ENCODE results near the gene BAG1.

DNA sequence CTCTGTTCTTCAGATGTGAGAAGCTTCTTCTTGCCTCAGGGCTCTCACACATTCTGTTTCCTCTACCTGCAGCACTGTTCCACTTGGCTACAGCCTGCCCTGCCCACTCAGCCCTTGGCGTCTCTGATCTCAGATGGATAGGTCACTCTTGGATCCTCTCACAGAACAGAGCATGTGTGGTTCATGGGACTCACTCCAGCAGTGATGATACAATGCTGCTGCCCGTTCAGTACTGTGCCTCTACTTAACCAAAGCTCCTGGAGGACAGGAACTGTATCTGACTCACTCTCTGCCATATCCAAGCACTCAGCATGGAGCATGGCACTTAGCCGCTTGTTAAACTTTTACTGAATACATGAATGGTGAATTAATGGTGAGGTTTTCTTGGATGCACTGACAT, 27.9 kb downstream of the BAG1 start:
- TF ChIP-seq, protein P1, sequence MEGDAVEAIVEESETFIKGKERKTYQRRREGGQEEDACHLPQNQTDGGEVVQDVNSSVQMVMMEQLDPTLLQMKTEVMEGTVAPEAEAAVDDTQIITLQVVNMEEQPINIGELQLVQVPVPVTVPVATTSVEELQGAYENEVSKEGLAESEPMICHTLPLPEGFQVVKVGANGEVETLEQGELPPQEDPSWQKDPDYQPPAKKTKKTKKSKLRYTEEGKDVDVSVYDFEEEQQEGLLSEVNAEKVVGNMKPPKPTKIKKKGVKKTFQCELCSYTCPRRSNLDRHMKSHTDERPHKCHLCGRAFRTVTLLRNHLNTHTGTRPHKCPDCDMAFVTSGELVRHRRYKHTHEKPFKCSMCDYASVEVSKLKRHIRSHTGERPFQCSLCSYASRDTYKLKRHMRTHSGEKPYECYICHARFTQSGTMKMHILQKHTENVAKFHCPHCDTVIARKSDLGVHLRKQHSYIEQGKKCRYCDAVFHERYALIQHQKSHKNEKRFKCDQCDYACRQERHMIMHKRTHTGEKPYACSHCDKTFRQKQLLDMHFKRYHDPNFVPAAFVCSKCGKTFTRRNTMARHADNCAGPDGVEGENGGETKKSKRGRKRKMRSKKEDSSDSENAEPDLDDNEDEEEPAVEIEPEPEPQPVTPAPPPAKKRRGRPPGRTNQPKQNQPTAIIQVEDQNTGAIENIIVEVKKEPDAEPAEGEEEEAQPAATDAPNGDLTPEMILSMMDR (IDR thresholded peaks at IDR 0.05; ENCODE audit: low read depth, low read length, missing input control) = no peak
- no peak for TF ChIP-seq SP1 (IDR thresholded peaks at IDR 0.05)
- no peak for TF ChIP-seq GABPA (IDR thresholded peaks at IDR 0.05 in 1 of 2, conservative IDR thresholded peaks at IDR 0.05 in 1 of 2)
- no peak for TF ChIP-seq TAF1 (conservative IDR thresholded peaks at IDR 0.05)
- TF ChIP-seq, protein P2, sequence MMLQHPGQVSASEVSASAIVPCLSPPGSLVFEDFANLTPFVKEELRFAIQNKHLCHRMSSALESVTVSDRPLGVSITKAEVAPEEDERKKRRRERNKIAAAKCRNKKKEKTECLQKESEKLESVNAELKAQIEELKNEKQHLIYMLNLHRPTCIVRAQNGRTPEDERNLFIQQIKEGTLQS (IDR thresholded peaks at IDR 0.05) = no peak
- TF ChIP-seq EGR1 (IDR thresholded peaks at IDR 0.05; ENCODE audit: low read depth in 2 of 2) = no peak
- TF ChIP-seq, protein P3, sequence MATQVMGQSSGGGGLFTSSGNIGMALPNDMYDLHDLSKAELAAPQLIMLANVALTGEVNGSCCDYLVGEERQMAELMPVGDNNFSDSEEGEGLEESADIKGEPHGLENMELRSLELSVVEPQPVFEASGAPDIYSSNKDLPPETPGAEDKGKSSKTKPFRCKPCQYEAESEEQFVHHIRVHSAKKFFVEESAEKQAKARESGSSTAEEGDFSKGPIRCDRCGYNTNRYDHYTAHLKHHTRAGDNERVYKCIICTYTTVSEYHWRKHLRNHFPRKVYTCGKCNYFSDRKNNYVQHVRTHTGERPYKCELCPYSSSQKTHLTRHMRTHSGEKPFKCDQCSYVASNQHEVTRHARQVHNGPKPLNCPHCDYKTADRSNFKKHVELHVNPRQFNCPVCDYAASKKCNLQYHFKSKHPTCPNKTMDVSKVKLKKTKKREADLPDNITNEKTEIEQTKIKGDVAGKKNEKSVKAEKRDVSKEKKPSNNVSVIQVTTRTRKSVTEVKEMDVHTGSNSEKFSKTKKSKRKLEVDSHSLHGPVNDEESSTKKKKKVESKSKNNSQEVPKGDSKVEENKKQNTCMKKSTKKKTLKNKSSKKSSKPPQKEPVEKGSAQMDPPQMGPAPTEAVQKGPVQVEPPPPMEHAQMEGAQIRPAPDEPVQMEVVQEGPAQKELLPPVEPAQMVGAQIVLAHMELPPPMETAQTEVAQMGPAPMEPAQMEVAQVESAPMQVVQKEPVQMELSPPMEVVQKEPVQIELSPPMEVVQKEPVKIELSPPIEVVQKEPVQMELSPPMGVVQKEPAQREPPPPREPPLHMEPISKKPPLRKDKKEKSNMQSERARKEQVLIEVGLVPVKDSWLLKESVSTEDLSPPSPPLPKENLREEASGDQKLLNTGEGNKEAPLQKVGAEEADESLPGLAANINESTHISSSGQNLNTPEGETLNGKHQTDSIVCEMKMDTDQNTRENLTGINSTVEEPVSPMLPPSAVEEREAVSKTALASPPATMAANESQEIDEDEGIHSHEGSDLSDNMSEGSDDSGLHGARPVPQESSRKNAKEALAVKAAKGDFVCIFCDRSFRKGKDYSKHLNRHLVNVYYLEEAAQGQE (IDR thresholded peaks at IDR 0.05) = no peak
- TF ChIP-seq YY1 (IDR thresholded peaks at IDR 0.05) = no peak

All from liver (tissue), 3 donors.